H1 (cell line): ENCODE data around the gene C19orf47.

Experiments
- CEBPB ChIP-seq: IDR thresholded peaks from 2 replicates; pipeline ENCODE4 v1.6.1; 2012; ENCODE audit warnings: low read depth, low read length
- EP300 ChIP-seq, 2 experiments: IDR thresholded peaks; 1 replicate in 1 of 2; 2 replicates in 1 of 2; pipeline ENCODE4 v1.6.1; 2011 to 2012; ENCODE audit warnings: low read depth in 2 of 2, low read length in 2 of 2, mild to moderate bottlenecking in 2 of 2, borderline replicate concordance in 1 of 2, inconsistent platforms in 1 of 2, moderate library complexity in 1 of 2
- HDAC6 ChIP-seq: IDR thresholded peaks from one replicate; pipeline ENCODE4 v1.7.1; 2012; ENCODE audit warnings: low read depth, mild to moderate bottlenecking, inconsistent platforms, low read length, moderate library complexity
- MAX ChIP-seq: IDR thresholded peaks from 2 replicates; pipeline ENCODE4 v1.6.1; 2012; ENCODE audit warnings: inconsistent platforms
- POLR2AphosphoS5 ChIP-seq: IDR thresholded peaks from 2 replicates; pipeline ENCODE4 v1.6.1; 2011; ENCODE audit warnings: low read depth, low read length
- SUZ12 ChIP-seq: fragments of 200-600 bp; sonication (generic); IDR thresholded peaks from 2 replicates; pipeline ENCODE4 v1.6.1; 2012; ENCODE audit warnings: mild to moderate bottlenecking, inconsistent platforms, low read length, moderate library complexity, mixed read lengths

GRCh38 chr19:40272261-40272660, 75.9 kb downstream of the C19orf47 start:
- no peak for TF ChIP-seq HDAC6
- TF ChIP-seq EP300 (IDR thresholded peaks at IDR 0.05; ENCODE audit: borderline replicate concordance in 1 of 2, low read depth in 2 of 2, low read length in 2 of 2) = no peak
- no peak for TF ChIP-seq MAX
- TF ChIP-seq CEBPB = no peak
- TF ChIP-seq POLR2AphosphoS5 = no peak
- TF ChIP-seq SUZ12 = no peak
